Stimulated activated CD8-positive, alpha-beta memory T cell treated with anti-CD3 and anti-CD28 coated beads, Interleukin-4, amount 100 ng/mL, for 24 hours (primary cell): ENCODE results near the gene IFNA10.
"Not testable (repeated sequence)": the region's sequence is repeated elsewhere in the genome, so short reads cannot be mapped to it uniquely, and the experiment has no call there.

Experiments
- DNase-seq: peaks from one replicate; pipeline ENCODE4 v3.0.0-alpha.2; 2020; ENCODE audit warnings: low read depth

IFNA10 gene

DNA sequence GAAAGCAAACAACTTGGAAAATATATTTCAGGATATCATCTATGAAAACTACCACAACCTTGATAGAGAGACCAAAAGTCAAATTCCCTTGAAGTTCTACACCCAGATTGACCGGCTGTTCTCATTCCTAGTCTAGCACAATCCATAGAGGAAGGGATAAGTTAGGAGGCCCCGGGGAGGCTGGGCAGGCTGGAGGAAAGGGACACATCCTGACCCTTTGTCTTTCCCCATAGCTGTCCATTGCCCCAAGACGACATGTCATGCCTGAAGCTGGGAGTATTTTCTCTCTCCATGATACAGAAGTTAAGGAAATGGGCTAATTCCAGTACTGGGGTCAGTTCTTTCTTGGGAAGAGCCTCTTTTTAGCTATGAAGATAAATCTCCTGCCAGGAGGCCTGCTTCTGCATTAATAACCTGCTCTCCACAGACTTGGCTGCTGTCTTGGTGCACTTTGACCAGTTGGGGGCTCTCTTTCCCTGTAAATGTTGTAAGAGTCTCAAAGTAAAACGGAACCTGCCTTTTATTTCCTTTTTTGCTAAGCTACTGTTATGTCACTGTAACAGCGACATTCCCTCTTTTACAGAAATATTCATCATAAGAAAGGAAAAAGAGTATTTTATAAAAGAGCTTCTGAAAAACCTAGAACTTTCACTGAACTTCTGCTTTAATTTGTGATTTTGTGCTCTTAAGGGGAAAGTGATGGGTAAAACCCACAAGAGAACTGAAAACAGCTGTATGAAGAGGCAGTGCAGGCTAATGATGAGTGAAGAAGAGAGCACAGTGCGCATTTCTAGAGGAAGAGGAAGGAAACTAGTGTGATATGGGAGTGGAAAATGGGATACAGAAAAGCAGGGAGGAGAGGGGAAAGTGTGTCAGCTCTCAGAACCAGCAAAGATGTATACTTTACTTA is 11.8 kb downstream of the IFNA10 start:
- DNase-seq = not testable (repeated sequence)

GRCh38 chr9:21187487-21187886 is 19.5 kb downstream of the IFNA10 start, which contains the start of gene IFNA4:
TSS of gene IFNA4 (minus strand) at chr9:21187587. CDS start at chr9:21187531, 56 bp downstream.
- not testable (repeated sequence) for DNase-seq

- not testable (repeated sequence) for DNase-seq
These were observed 23.9 kb downstream of the IFNA10 start for GRCh38 chr9:21182810-21183736.

GRCh38 chr9:21174671-21175070 is 32.3 kb downstream of the IFNA10 start:
- DNase-seq = no peak

- DNase-seq = no peak
These were observed 34.8 kb downstream of the IFNA10 start for GRCh38 chr9:21172156-21172555.

DNA sequence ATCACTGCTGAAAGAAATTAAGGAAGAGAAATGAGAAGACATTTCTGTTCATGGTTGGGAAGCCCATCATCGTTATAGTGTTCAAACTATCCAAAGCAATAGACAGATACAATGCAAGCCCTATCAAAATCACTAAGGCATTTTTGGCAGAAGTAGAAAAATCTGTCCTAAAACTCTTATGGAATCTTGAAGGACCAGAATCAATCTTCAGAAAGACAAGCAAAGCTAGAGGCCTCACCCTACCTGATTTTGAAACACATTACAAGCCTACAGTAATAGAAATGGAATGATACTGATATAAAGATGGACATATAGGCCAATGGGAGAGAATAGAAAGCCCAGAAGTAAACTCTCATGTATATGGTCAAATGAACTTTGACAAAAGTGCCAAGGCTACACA is 35.6 kb downstream of the IFNA10 start:
- no peak for DNase-seq

DNA sequence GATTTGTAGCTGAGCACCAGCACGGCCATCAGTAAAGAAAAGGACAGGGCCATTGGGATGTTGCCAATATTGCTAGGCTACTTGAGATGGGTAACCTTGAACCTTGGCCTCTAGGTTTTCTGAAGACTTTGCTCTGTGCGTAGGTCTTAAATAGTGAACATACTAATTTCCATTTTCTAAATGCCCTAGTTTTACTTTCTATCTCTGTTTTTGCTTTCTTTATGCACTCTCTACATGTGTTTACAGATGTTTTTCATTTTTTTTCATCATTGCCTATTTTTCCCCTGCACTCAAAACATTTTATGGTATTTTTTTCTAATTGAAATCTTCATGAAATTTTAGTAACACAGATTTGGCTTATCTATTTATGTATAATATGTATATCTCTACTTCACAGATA is 40.4 kb downstream of the IFNA10 start, which contains the start of gene IFNA21:
Gene IFNA21 (minus strand): TSS at position 101 of the 400 bp plus-strand sequence. CDS start 48 bp downstream, at position 53.
- not testable (repeated sequence) for DNase-seq

DNA sequence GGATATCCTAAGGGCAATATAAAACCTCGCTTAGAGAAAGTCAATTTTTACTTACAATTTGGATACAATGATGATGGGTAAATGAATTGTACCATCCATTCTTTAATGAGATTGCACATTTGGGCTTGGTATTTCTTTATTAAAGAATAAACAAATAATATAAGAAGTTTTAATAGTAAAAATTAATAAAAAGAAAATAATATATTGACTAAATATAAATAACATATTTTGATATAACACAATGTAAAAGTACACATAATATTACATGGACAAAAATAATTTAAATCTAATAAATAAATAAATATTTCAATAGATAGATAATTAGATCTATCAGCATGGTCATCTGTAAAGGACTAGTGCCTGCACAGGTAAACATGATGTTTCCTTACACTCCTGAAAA is 41.4 kb downstream of the IFNA10 start:
- DNase-seq = no peak

- no peak for DNase-seq
These were observed 46.8 kb downstream of the IFNA10 start for GRCh38 chr9:21160178-21160577.
